ENCODE measurements around the gene ZNRF3.

ZNRF3 gene

GRCh38 chr22:29050457-29050856, 167.1 kb downstream of the ZNRF3 start:
- no peak for TF ChIP-seq CTCF (IDR thresholded peaks at IDR 0.05)

GRCh38 chr22:29053048-29053702, 169.8 kb downstream of the ZNRF3 start:
- TF ChIP-seq CTCF (IDR thresholded peaks at IDR 0.05), result no peak

GRCh38 chr22:29054251-29054767, 170.9 kb downstream of the ZNRF3 start:
- TF ChIP-seq CTCF (IDR thresholded peaks at IDR 0.05), result no peak

DNA sequence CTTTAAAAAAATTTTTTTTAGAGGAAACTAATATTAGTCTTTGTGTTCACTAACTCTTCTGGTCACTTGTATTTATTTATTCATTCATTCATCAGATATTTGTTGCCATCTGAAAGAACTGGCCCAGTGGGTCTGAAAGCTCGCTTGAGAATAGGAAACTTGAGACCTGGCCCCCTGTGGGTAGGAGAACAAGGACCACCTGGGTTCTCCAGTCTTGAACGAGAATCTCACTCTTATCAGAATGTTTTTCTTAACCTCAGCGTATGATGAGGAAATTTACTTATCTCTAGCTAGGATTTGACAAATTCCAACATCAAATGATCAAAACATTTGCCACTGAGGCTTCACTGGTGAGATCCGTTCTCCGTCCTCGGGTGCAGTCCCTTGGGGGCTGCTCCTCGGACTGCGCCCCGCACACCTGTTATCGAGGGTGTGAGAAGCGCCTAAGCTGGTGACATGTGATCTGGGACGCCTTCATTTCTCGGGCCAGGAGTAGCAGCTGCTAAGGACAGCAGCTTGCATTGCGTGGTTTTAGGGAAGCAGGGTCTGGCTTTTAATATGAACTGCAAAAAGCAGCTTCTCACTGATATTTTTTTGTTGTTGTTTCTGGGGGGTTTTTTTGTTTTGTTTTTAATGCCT, 171.9 kb downstream of the ZNRF3 start:
- no peak for TF ChIP-seq CTCF (IDR thresholded peaks at IDR 0.05)

GRCh38 chr22:29056472-29056871, 173.1 kb downstream of the ZNRF3 start:
- no peak for TF ChIP-seq CTCF (IDR thresholded peaks at IDR 0.05)

DNA sequence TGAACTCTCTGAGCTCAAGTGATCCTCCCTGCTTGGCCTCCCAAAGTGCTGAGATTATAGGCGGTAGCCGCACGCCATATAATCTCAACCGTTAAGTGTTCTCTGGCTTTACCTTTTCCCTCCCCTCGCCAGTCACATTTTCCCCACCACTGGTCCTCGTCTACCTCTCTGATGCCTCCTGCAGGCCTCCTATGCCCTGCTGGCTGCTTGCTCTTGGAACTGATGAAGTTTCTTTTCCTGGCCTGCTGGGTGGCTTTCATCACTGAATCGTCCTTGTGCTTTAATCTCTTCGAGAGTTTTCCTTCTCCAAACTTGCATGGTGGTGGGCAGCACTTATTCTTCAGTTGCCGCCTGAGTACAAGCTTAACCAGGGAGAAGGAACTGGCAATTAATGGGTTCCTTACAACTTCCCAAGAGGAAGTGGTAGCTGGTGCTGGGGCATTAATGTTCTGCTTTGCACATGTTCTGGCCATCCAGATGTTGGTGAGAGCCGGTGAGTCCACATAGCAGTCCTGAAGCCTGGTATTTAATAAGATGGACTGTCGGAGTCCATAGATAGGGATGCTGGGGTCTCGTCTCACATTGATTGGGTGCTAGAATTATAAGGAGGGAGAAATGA, 177.0 kb downstream of the ZNRF3 start:
- TF ChIP-seq CTCF (IDR thresholded peaks at IDR 0.05), result no peak

GRCh38 chr22:29060931-29061330, 177.6 kb downstream of the ZNRF3 start:
- no peak for TF ChIP-seq CTCF (IDR thresholded peaks at IDR 0.05)
